HG03045 (cell line): Measurements from ENCODE around the gene ARHGEF35.
A peak's percentile ranks its signal among the peaks of the same experiment; 100 is the strongest.
"Not testable (repeated sequence)": the region's sequence is repeated elsewhere in the genome, so short reads cannot be mapped to it uniquely, and the experiment has no call there.

Experiments
- ATAC-seq: cut with Tn5 transposase; IDR thresholded peaks from one replicate; pipeline ENCODE4 v1.9.1; 2021; ENCODE audit warnings: mild to moderate bottlenecking, moderate library complexity; ENCODE audit not compliant: unreplicated experiment

ARHGEF35 gene

GRCh38 chr7:144179165-144179479 is 16.5 kb downstream of the ARHGEF35 start:
- peak; percentile 17 for ATAC-seq

DNA sequence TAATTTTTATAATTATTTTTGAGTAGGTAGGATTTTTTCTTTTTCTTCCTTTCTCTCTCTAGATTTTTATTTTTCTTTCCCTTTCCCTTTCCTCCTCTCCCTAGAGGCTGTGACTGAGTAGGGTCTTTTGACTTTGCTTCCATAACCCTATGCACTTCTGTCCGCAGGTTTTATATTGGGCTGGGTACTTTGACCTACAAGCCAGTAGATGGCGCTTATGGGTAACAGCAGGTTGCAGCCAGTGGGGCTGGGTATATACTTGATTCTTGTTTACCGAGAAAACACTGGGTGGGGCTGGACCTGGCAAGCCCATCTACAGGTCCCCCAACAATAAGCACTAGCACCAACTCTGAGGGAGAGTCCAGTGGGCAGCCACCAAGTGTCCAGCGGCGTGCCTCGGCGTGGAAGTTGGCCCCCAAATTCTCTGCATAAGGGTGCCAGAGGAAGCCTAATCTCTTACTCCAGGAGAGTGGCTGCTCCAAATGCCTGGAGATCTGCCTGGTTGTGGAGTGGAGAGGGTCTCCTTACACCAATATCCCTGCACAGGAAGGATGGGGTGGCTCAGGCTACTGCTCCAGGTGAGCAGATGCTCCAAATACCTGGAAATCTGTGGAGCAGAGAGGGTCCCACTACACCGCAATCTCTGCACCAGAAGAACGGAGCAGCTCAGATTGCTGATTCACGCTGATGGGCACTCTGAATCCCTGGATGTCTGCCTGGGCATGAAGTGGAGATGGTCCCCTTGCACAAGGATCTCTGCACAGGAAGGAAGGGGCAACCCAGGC is 17.1 kb downstream of the ARHGEF35 start:
- ATAC-seq, result peak; percentile 97

- ATAC-seq, result no peak
Measured at GRCh38 chr7:144174613-144175012, 21.0 kb downstream of the ARHGEF35 start.

GRCh38 chr7:144171594-144172350 is 23.9 kb downstream of the ARHGEF35 start:
- not testable (repeated sequence) for ATAC-seq

GRCh38 chr7:144164784-144165183 is 30.8 kb downstream of the ARHGEF35 start:
- no peak for ATAC-seq

DNA sequence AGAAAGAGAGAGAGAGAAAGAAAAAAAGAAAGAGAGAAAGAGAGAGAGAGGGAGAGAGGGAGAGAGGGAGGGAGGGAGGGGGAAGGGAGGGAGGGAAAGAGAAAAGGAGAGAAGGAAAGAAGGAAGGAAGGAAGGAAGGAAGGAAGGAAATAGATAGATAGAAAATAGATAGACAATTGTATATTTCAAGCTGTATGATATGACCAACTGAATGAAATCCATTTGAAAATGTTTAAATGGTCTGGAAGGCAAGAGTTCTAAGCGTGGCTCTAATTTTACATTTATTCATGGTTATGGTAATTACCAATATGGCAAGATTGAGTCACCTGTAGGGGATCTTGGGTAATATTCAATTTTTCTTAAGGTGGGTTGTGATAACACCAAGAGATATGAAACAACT is 36.8 kb downstream of the ARHGEF35 start:
- ATAC-seq, result no peak

GRCh38 chr7:144148224-144148827 is 47.3 kb downstream of the ARHGEF35 start:
- no peak for ATAC-seq

GRCh38 chr7:144144426-144144825 is 51.2 kb downstream of the ARHGEF35 start:
- ATAC-seq, result no peak

DNA sequence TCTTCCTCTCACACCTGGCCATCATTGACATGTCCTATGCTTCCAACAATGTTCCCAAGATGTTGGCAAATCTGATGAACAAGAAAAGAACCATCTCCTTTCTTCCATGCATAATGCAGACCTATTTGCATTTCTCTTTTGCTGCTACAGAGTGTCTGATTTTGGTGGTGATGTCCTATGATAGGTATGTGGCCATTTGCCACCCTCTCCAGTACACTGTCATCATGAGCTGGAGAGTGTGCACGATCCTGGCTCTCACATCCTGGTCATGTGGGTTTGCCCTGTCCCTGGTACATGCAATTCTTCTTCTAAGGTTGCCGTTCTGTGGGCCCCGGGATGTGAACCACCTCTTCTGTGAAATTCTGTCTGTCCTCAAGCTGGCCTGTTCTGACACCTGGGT is 53.4 kb downstream of the ARHGEF35 start:
- ATAC-seq, result no peak

DNA sequence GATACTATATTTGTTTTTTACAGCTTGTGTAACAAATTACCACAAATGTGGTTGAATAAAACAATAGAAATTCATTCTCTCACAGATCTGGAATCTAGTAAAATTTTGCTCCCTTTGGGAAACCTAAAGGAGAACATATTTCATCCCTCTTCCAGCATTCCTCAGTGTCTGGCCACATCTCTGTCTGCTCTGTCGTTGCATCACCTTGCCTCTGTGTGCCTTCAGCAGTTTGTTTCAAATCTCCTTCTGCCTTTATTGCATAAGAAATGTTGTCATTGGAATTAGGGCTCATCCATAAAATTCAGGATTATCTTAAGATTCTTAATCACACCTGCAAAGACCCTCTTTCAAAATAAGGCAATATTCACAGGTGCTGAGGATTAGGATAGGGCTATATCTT is 58.1 kb downstream of the ARHGEF35 start:
- ATAC-seq, result no peak
